Measurements from ENCODE around the gene LITAFD.

The LITAFD gene

DNA sequence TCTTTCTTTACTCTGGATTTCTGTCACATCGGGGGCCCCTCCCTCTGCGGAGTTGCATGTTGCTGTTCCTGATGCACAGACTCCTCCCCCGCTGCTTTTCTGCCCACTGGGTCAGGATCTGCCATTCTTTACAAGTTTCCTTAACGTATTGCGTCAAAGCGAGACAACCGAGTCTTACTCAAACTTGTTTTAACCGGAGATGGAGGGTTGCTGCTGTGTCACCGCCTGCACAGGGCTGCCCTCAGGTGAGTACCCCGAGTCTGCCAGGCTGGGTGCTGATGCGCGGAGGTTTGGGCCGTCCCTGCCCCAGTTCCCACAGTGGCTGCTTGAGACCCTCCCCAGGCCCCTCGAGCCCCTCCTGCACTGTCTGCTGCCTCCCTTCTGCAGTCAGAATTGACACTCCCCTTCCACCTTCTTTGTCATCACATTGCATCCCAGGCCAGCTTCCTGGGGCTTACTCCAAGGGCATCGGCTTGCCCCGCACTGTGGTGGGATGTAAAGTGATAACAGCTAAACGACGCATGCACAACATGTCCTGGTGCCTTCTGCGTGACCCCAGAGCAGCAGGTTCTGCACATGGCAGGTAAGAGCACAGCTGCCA lies 32.6 kb upstream of the LITAFD start:
- TF ChIP-seq CTCF (IDR thresholded peaks at IDR 0.05; ENCODE audit: poor library complexity, severe bottlenecking): no peak

DNA sequence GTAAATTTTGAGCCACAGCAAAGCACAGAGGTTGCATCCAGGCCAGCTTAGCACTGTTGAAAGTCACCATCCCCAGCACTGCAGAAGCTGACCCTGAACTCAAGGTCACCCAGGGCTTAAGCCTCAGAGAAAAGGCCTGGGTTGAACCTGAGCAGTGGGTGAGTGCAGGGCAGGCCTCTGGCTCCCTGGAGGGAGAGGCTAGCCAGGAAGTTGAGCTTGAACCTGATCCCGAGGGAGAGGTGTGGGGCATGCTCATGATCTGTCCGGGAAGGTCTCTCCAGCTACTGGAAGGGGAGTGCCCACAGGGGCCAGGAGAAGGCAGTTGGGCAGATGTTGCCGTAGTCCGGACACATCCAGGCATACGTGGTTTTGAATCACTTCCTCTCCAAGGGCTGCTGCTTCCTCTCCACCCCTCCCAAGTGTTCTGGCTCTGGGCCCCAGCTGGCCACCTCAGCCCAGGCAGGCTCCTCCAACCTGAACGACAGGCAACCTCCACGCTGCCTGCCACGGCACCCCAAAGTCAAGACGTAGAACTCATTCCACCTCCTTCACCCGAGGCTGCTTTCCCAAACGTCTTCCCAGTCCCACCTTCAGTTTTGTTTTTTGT lies 31.8 kb upstream of the LITAFD start:
- DNase-seq (ENCODE audit: low spot score) (peak; percentile 91), ATAC-seq (ENCODE audit: low read depth) (peak; percentile 81)
- H3K36me3 ChIP-seq (ENCODE audit: low read depth): peaks cover 63% of the 10 kb centered on the region
- peaks cover 35% of the 10 kb centered on the region for H3K4me1 ChIP-seq (ENCODE audit: insufficient read depth, poor library complexity, severe bottlenecking)
- H3K9me3 ChIP-seq (ENCODE audit: severe bottlenecking): no peaks in the 10 kb centered on the region
- H3K27ac ChIP-seq (ENCODE audit: poor library complexity, severe bottlenecking): peak overlapping the region; percentile 98
- H3K4me3 ChIP-seq (ENCODE audit: severe bottlenecking): no peak overlapping the region
- no peak for TF ChIP-seq CTCF (IDR thresholded peaks at IDR 0.05; ENCODE audit: poor library complexity, severe bottlenecking)
- no peaks in the 10 kb centered on the region for H3K27me3 ChIP-seq (ENCODE audit: insufficient read depth, poor library complexity, severe bottlenecking)

More for the DNA sequence above, 32.6 kb upstream of the LITAFD start:
- no peaks in the 10 kb centered on the region for H3K27me3 ChIP-seq (ENCODE audit: insufficient read depth, poor library complexity, severe bottlenecking)
- H3K4me3 ChIP-seq (ENCODE audit: severe bottlenecking): no peak overlapping the region
- peak; percentile 84 for DNase-seq (ENCODE audit: low spot score)
- peaks cover 54% of the 10 kb centered on the region for H3K36me3 ChIP-seq (ENCODE audit: low read depth)
- peak; percentile 48 for ATAC-seq (ENCODE audit: low read depth)
- H3K27ac ChIP-seq (ENCODE audit: poor library complexity, severe bottlenecking): peak overlapping the region; percentile 98
- H3K9me3 ChIP-seq (ENCODE audit: severe bottlenecking): no peaks in the 10 kb centered on the region
- peaks cover 35% of the 10 kb centered on the region for H3K4me1 ChIP-seq (ENCODE audit: insufficient read depth, poor library complexity, severe bottlenecking)

DNA sequence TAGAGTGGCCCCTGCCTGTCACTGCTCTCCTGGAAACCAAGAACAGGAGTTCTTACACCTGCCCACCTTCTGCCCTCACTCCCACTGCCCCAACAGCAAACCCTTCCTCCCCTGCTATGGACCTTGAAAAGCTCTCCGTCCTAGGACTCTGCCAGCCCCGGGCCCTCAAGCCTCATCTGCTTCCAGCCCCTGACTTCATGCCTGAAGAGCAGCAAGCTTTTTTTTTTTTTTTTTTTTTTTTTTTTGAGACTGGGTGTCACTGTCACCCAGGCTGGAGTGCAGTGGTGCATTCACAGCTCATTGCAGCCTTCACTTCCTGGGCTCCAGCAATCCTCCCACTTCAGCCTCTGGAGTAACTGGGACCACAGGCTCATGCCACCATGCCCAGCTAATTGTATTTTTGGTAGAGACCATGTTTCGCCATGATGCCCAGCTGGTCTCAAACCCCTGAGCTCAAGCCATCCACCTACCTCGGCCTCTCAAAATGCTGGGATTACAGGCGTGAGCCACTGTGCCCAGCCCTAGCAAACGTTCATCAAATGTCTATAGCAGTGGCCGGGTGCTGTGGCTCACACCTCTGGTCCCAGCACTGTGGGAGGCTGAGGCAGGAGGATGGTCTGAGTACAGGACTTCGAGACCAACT lies 30.3 kb upstream of the LITAFD start:
- peaks cover 72% of the 10 kb centered on the region for H3K36me3 ChIP-seq (ENCODE audit: low read depth)
- H3K9me3 ChIP-seq (ENCODE audit: severe bottlenecking): no peaks in the 10 kb centered on the region
- peak overlapping the region; percentile 98 for H3K27ac ChIP-seq (ENCODE audit: poor library complexity, severe bottlenecking)
- no peak for ATAC-seq (ENCODE audit: low read depth)
- H3K4me1 ChIP-seq (ENCODE audit: insufficient read depth, poor library complexity, severe bottlenecking): peaks cover 35% of the 10 kb centered on the region
- H3K27me3 ChIP-seq (ENCODE audit: insufficient read depth, poor library complexity, severe bottlenecking): no peaks in the 10 kb centered on the region
- no peak overlapping the region for H3K4me3 ChIP-seq (ENCODE audit: severe bottlenecking)
- no peak for DNase-seq (ENCODE audit: low spot score)
- no peak for TF ChIP-seq CTCF (IDR thresholded peaks at IDR 0.05; ENCODE audit: poor library complexity, severe bottlenecking)

- H3K27ac ChIP-seq (ENCODE audit: poor library complexity, severe bottlenecking): peak overlapping the region; percentile 98
- H3K4me3 ChIP-seq (ENCODE audit: severe bottlenecking): no peak overlapping the region
- H3K4me1 ChIP-seq (ENCODE audit: insufficient read depth, poor library complexity, severe bottlenecking): peaks cover 35% of the 10 kb centered on the region
- no peaks in the 10 kb centered on the region for H3K9me3 ChIP-seq (ENCODE audit: severe bottlenecking)
- no peak for TF ChIP-seq CTCF (IDR thresholded peaks at IDR 0.05; ENCODE audit: poor library complexity, severe bottlenecking)
- no peaks in the 10 kb centered on the region for H3K27me3 ChIP-seq (ENCODE audit: insufficient read depth, poor library complexity, severe bottlenecking)
- no peak for ATAC-seq (ENCODE audit: low read depth)
- peak; percentile 32 for DNase-seq (ENCODE audit: low spot score)
- H3K36me3 ChIP-seq (ENCODE audit: low read depth): peaks cover 72% of the 10 kb centered on the region
Measured at GRCh38 chr16:8852534-8852933, 29.6 kb upstream of the LITAFD start.

- Histone ChIP-seq H3K9me3 (ENCODE audit: severe bottlenecking) (no peaks in the 10 kb centered on the region), H3K36me3 (ENCODE audit: low read depth) (peaks cover 76% of the 10 kb centered on the region), H3K4me1 (ENCODE audit: insufficient read depth, poor library complexity, severe bottlenecking) (peaks cover 35% of the 10 kb centered on the region), H3K4me3 (ENCODE audit: severe bottlenecking) (no peak overlapping the region), H3K27me3 (ENCODE audit: insufficient read depth, poor library complexity, severe bottlenecking) (no peaks in the 10 kb centered on the region), H3K27ac (ENCODE audit: poor library complexity, severe bottlenecking) (peak overlapping the region; percentile 98)
- ATAC-seq (ENCODE audit: low read depth) (no peak), DNase-seq (ENCODE audit: low spot score) (no peak)
- TF ChIP-seq CTCF (IDR thresholded peaks at IDR 0.05; ENCODE audit: poor library complexity, severe bottlenecking): no peak
Measured at GRCh38 chr16:8853150-8853549, 29.0 kb upstream of the LITAFD start.
